Adipocyte (in vitro differentiated cells): ENCODE data around the gene GALC.
"Not testable (repeated sequence)": the region's sequence is repeated elsewhere in the genome, so short reads cannot be mapped to it uniquely, and the experiment has no call there.

Source experiments
- DNase-seq: peaks from one replicate; pipeline ENCODE4 v3.0.0-alpha.2; 2015; ENCODE audit warnings: low read depth
- H3K27me3 ChIP-seq: replicated peaks from 2 replicates; pipeline ENCODE4 v1.7.0; 2013; ENCODE audit warnings: mild to moderate bottlenecking, low read length, moderate library complexity; ENCODE audit not compliant: control insufficient read depth, insufficient read depth
- H3K36me3 ChIP-seq: 2 replicates; pipeline ENCODE4 v1.7.0; 2013; ENCODE audit warnings: low read length, mild to moderate bottlenecking, moderate library complexity; ENCODE audit not compliant: control insufficient read depth, insufficient read depth, severe bottlenecking
- H3K4me1 ChIP-seq: 2 replicates; pipeline ENCODE4 v1.7.0; 2013; ENCODE audit warnings: mild to moderate bottlenecking, low read length, moderate library complexity; ENCODE audit not compliant: control insufficient read depth, insufficient read depth
- H3K4me3 ChIP-seq: 2 replicates; pipeline ENCODE4 v1.7.0; 2013; ENCODE audit warnings: mild to moderate bottlenecking, low read length, moderate library complexity
- H3K9ac ChIP-seq: 2 replicates; pipeline ENCODE4 v1.7.0; 2013; ENCODE audit warnings: mild to moderate bottlenecking, low read length, moderate library complexity
- H3K9me3 ChIP-seq: 2 replicates; pipeline ENCODE4 v1.7.0; 2013; ENCODE audit warnings: mild to moderate bottlenecking, low read length, moderate library complexity; ENCODE audit not compliant: control insufficient read depth

The GALC gene

GRCh38 chr14:88025313-88025712, 32.3 kb upstream of the GALC start:
- Histone ChIP-seq H3K9ac (no peak overlapping the region), H3K4me1 (peaks cover 5% of the 10 kb centered on the region), H3K36me3 (no peaks in the 10 kb centered on the region), H3K9me3 (no peaks in the 10 kb centered on the region), H3K4me3 (no peak overlapping the region), H3K27me3 (peaks cover 5% of the 10 kb centered on the region)
- DNase-seq: no peak

GRCh38 chr14:88024252-88025086, 31.5 kb upstream of the GALC start:
- H3K27me3 ChIP-seq, DNase-seq, H3K36me3 ChIP-seq, H3K4me3 ChIP-seq, H3K9ac ChIP-seq, H3K9me3 ChIP-seq: not testable (repeated sequence)
- H3K4me1 ChIP-seq: peaks cover 11% of the 10 kb centered on the region

GRCh38 chr14:88023658-88024187, 30.7 kb upstream of the GALC start:
- DNase-seq: no peak
- H3K9me3 ChIP-seq: no peaks in the 10 kb centered on the region
- no peak overlapping the region for H3K4me3 ChIP-seq
- peaks cover 14% of the 10 kb centered on the region for H3K4me1 ChIP-seq
- no peaks in the 10 kb centered on the region for H3K36me3 ChIP-seq
- no peaks in the 10 kb centered on the region for H3K27me3 ChIP-seq
- H3K9ac ChIP-seq: no peak overlapping the region

- DNase-seq: no peak
- H3K36me3 ChIP-seq: no peaks in the 10 kb centered on the region
- H3K4me3 ChIP-seq: no peak overlapping the region
- no peaks in the 10 kb centered on the region for H3K9me3 ChIP-seq
- peaks cover 37% of the 10 kb centered on the region for H3K4me1 ChIP-seq
- no peaks in the 10 kb centered on the region for H3K27me3 ChIP-seq
- H3K9ac ChIP-seq: peak overlapping the region; percentile 22
These were observed 24.6 kb upstream of the GALC start for GRCh38 chr14:88017535-88017934.

GRCh38 chr14:88016768-88017167, 23.8 kb upstream of the GALC start:
- no peak overlapping the region for H3K9ac ChIP-seq
- H3K4me1 ChIP-seq: peaks cover 37% of the 10 kb centered on the region
- no peak overlapping the region for H3K4me3 ChIP-seq
- H3K27me3 ChIP-seq: no peaks in the 10 kb centered on the region
- H3K36me3 ChIP-seq: no peaks in the 10 kb centered on the region
- H3K9me3 ChIP-seq: no peaks in the 10 kb centered on the region
- DNase-seq: no peak

- Histone ChIP-seq H3K9ac (peak overlapping the region; percentile 58), H3K4me1 (peaks cover 23% of the 10 kb centered on the region), H3K36me3 (no peaks in the 10 kb centered on the region), H3K27me3 (no peaks in the 10 kb centered on the region), H3K4me3 (no peak overlapping the region), H3K9me3 (no peaks in the 10 kb centered on the region)
- peak; percentile 81 for DNase-seq
These were observed 20.9 kb upstream of the GALC start for GRCh38 chr14:88013750-88014349.

- no peak for DNase-seq
- Histone ChIP-seq H3K27me3 (no peaks in the 10 kb centered on the region), H3K4me1 (peaks cover 15% of the 10 kb centered on the region), H3K36me3 (no peaks in the 10 kb centered on the region), H3K9ac (no peak overlapping the region), H3K4me3 (no peak overlapping the region), H3K9me3 (no peaks in the 10 kb centered on the region)
These were observed 19.5 kb upstream of the GALC start for GRCh38 chr14:88012495-88012894.

- peak; percentile 9 for DNase-seq
These were observed 17.3 kb upstream of the GALC start for GRCh38 chr14:88010331-88010730.

GRCh38 chr14:88009486-88009885, 16.5 kb upstream of the GALC start:
- no peak for DNase-seq
- Histone ChIP-seq H3K4me1 (no peaks in the 10 kb centered on the region), H3K9me3 (no peaks in the 10 kb centered on the region), H3K27me3 (no peaks in the 10 kb centered on the region), H3K4me3 (no peak overlapping the region), H3K36me3 (no peaks in the 10 kb centered on the region), H3K9ac (no peak overlapping the region)

More at GRCh38 chr14:88010331-88010730, 17.3 kb upstream of the GALC start:
- Histone ChIP-seq H3K4me3 (no peak overlapping the region), H3K9me3 (no peaks in the 10 kb centered on the region), H3K4me1 (peaks cover 6% of the 10 kb centered on the region), H3K27me3 (no peaks in the 10 kb centered on the region), H3K36me3 (no peaks in the 10 kb centered on the region), H3K9ac (no peak overlapping the region)

- H3K9ac ChIP-seq: no peak overlapping the region
- DNase-seq: no peak
- H3K36me3 ChIP-seq: no peaks in the 10 kb centered on the region
- H3K27me3 ChIP-seq: no peaks in the 10 kb centered on the region
- no peaks in the 10 kb centered on the region for H3K4me1 ChIP-seq
- no peak overlapping the region for H3K4me3 ChIP-seq
- H3K9me3 ChIP-seq: no peaks in the 10 kb centered on the region
These were observed 15.2 kb upstream of the GALC start for GRCh38 chr14:88008039-88008742.

GRCh38 chr14:88007608-88008007, 14.6 kb upstream of the GALC start:
- no peaks in the 10 kb centered on the region for H3K9me3 ChIP-seq
- no peaks in the 10 kb centered on the region for H3K27me3 ChIP-seq
- no peak overlapping the region for H3K9ac ChIP-seq
- DNase-seq: no peak
- H3K4me1 ChIP-seq: no peaks in the 10 kb centered on the region
- H3K36me3 ChIP-seq: no peaks in the 10 kb centered on the region
- H3K4me3 ChIP-seq: no peak overlapping the region
